GM06990 (cell line): ENCODE results near the gene KSR1.
"Not testable (repeated sequence)": the region's sequence is repeated elsewhere in the genome, so short reads cannot be mapped to it uniquely, and the experiment has no call there.

ENCODE experiments used
- DNase-seq: peaks from one replicate; pipeline ENCODE4 v3.0.0-alpha.2; 2011; ENCODE audit not compliant: insufficient read length; ENCODE audit errors: extremely low read depth
- H3K27me3 ChIP-seq: replicated peaks from 2 replicates; pipeline ENCODE4 v1.6.0; 2011; ENCODE audit warnings: low read length; ENCODE audit not compliant: control insufficient read depth, insufficient read depth
- H3K36me3 ChIP-seq: 2 replicates; pipeline ENCODE4 v1.5.1; 2011; ENCODE audit warnings: low read length; ENCODE audit not compliant: control insufficient read depth, insufficient read depth
- H3K4me3 ChIP-seq: replicated peaks from 2 replicates; pipeline ENCODE4 v1.5.1; 2011; ENCODE audit warnings: low read depth, mild to moderate bottlenecking, control low read depth, low read length
- TF ChIP-seq, protein P1 (sequence below): IDR thresholded peaks from 2 replicates; pipeline ENCODE4 v1.5.1; 2011; ENCODE audit warnings: low read length, control low read depth, mild to moderate bottlenecking, inconsistent platforms; ENCODE audit not compliant: insufficient read depth, poor library complexity, severe bottlenecking

Gene KSR1

DNA sequence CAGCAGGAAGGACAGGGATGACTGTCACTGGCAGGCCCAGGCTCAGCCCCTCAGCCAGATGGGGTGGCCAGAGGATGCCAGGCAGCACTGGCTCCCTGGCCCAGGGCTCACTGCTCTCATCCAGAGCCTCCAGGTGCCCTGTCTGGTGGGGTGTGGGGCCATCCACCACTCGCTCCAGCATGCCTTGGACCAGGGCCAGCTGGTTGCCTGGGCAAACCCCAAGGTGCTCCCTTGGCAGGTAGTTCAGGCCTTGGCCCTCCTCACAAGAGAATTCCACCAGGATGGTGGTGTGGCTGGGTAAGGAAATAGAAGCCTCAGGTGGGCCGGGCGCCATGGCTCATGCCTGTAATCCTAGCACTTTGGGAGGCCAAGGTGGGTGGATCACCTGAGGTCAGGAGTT, 204.2 kb downstream of the KSR1 start:
- no peaks in the 10 kb centered on the region; the same call in 1 of the 2 replicates for H3K27me3 ChIP-seq
- no peak overlapping the region for H3K4me3 ChIP-seq
- TF ChIP-seq, protein P1, sequence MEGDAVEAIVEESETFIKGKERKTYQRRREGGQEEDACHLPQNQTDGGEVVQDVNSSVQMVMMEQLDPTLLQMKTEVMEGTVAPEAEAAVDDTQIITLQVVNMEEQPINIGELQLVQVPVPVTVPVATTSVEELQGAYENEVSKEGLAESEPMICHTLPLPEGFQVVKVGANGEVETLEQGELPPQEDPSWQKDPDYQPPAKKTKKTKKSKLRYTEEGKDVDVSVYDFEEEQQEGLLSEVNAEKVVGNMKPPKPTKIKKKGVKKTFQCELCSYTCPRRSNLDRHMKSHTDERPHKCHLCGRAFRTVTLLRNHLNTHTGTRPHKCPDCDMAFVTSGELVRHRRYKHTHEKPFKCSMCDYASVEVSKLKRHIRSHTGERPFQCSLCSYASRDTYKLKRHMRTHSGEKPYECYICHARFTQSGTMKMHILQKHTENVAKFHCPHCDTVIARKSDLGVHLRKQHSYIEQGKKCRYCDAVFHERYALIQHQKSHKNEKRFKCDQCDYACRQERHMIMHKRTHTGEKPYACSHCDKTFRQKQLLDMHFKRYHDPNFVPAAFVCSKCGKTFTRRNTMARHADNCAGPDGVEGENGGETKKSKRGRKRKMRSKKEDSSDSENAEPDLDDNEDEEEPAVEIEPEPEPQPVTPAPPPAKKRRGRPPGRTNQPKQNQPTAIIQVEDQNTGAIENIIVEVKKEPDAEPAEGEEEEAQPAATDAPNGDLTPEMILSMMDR: no peak
- no peak for DNase-seq
- no peaks in the 10 kb centered on the region for H3K36me3 ChIP-seq

DNA sequence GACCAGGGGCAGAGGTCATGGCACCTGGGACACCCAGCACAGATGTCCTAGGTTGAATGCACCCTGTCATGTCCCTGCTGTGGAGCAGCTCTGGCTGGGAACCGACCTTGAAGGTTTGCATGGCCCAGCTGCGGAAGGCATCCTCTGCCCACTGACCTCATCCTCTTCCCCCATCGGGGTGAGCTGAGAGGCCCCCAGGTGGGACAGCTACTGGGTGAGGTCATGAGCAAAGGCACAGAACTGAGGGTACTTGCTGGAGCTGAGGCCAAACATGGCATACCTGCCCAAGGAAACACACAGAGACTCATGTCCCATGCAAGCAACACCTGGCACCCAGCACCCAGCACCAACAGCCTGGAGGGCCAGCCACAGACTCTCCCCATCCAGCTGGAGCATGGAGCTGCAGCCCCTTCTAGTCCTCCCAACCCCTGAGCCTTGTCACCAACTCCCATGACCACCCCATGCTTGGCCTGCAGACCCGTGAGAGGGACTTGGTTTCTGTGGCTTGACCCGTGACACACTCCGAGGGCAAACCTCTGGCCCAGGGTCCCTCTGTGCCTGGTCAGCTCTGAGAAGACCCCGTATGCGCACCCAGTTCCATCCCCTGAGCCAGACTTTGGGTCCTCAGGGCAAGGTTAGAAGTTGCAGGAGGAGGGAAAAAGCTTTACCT, 207.8 kb downstream of the KSR1 start:
- H3K4me3 ChIP-seq: no peak overlapping the region
- H3K36me3 ChIP-seq: no peaks in the 10 kb centered on the region
- TF ChIP-seq, protein P1: no peak
- no peaks in the 10 kb centered on the region; the same call in 1 of the 2 replicates for H3K27me3 ChIP-seq
- no peak for DNase-seq

DNA sequence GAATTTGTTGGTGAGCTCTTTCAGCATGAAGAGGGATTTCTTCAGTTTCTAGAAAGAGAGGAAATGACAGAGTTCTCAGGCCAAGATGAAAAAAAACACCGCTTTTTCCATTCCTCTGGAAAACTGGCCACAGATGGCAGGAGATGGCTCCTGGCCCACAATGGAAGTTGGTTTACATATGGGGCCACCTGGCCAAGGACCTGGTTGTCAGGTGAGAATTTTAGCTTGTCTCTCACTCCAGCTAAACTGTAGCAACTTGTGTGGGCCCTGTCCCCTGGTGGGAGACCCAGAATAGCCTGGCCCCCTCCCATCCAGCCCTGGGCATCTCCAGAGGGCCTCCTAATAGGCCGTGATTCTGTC, 208.3 kb downstream of the KSR1 start:
- H3K36me3 ChIP-seq: no peaks in the 10 kb centered on the region
- DNase-seq: no peak
- no peak overlapping the region for H3K4me3 ChIP-seq
- no peaks in the 10 kb centered on the region; the same call in 1 of the 2 replicates for H3K27me3 ChIP-seq
- TF ChIP-seq, protein P1: no peak

DNA sequence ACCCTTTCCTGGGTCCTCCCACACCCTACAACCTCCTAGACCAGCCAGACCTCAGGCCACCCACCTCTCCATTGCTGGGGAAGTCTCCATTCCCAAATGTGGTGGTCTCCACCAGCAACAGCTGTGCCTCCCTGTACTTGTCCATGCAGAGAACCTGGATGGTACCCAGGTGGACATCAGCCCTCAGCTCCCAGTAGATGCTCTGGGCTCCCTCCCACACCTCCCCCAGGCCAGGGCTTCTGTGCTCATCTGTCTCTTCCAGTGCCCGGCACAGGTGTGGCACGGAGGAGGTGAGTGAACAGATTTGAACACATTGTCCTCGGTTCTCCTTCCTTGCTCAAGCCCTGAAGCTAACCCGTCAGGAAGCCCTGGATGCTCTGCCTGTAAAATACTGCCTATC, 209.3 kb downstream of the KSR1 start:
- H3K4me3 ChIP-seq: no peak overlapping the region
- H3K36me3 ChIP-seq: no peaks in the 10 kb centered on the region
- TF ChIP-seq, protein P1: no peak
- DNase-seq: no peak
- no peaks in the 10 kb centered on the region; the same call in 1 of the 2 replicates for H3K27me3 ChIP-seq

DNA sequence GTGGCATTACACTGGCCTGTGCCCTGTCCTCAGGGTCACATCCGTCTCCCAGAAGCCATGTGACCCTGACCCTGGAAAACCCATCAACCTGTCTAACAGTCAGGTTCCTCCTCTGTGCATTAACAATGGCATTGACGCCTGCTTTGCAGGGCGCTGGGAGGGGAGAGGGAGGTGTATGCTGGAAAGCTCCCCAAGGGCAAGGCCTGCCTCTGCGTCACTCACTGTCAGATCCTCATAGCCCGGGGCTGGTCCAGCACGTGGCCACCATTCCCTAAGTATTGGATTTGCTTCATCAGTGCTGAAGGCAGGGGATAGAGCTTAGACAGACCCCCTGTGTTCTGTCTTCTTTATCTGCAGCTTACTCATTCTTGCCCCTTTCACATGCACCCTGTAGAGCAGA, 210.0 kb downstream of the KSR1 start:
- not testable (repeated sequence) for H3K27me3 ChIP-seq, H3K4me3 ChIP-seq, H3K36me3 ChIP-seq, DNase-seq

DNA sequence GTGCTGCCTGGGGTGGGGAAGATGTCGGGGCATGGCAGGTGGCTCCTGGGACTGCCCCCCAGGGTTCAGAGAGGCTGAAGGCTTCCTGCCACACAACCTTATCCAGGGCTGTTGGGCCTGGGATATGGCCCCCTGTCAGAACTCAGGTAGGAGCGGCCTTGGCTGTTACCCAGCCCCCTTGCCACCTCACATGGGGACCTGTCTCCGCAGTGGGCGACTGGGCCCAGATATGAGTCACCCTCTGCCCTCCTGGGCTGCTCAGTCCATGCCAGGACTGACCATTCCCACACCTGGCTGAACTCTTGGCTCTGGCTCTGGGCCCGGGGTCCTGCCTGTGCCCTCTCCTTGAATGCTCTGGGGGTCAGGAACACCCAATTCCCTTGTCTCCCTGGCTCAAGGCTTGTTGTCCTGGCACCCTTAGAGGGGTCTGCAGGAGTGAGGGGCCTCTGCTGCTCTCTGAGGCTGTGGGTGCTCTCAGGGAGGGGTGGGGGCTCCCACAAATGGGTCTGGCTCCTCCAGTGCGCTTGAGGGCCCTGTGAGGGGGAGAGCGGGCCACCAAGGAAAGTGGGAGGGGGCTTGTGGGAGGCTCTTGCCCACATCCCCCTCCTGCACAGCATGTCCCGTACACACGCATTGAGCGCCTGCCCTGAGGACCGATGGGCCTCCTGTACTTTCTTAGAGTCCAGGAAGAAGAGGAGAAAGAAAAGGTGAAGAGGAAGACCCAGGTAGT, 210.7 kb downstream of the KSR1 start:
- Histone ChIP-seq H3K36me3 (no peaks in the 10 kb centered on the region), H3K4me3 (no peak overlapping the region), H3K27me3 (no peaks in the 10 kb centered on the region; the same call in 1 of the 2 replicates)
- DNase-seq: no peak
- TF ChIP-seq, protein P1: no peak
